HUES6 (cell line): ENCODE results near the gene FBXL13.
"Not testable (repeated sequence)": the region's sequence is repeated elsewhere in the genome, so short reads cannot be mapped to it uniquely, and the experiment has no call there.

Experiments
- H3K27ac ChIP-seq: 2 replicates; pipeline ENCODE4 v1.7.0; 2013; ENCODE audit warnings: low read depth, mild to moderate bottlenecking, low read length, inconsistent platforms
- H3K27me3 ChIP-seq: 2 replicates; pipeline ENCODE4 v1.6.1; 2013; ENCODE audit warnings: low read length; ENCODE audit not compliant: control insufficient read depth, insufficient read depth
- H3K36me3 ChIP-seq: 2 replicates; pipeline ENCODE4 v1.6.1; 2013; ENCODE audit warnings: low read length; ENCODE audit not compliant: control insufficient read depth, insufficient read depth
- H3K4me1 ChIP-seq: 2 replicates; pipeline ENCODE4 v1.6.1; 2013; ENCODE audit warnings: low read length; ENCODE audit not compliant: control insufficient read depth, insufficient read depth
- H3K4me3 ChIP-seq: 2 replicates; pipeline ENCODE4 v1.5.1; 2013; ENCODE audit warnings: low read depth, low read length
- H3K9ac ChIP-seq: one replicate; pipeline ENCODE4 v1.6.1; 2013; ENCODE audit warnings: mild to moderate bottlenecking, low read length
- H3K9me3 ChIP-seq: 2 replicates; pipeline ENCODE4 v1.6.1; 2013; ENCODE audit warnings: low read depth, low read length; ENCODE audit not compliant: control insufficient read depth, insufficient read depth

FBXL13 gene

GRCh38 chr7:102817616-102818573 lies 256.7 kb downstream of the FBXL13 start:
- no peaks in the 10 kb centered on the region for H3K9me3 ChIP-seq
- no peak overlapping the region for H3K9ac ChIP-seq
- H3K27me3 ChIP-seq, result no peaks in the 10 kb centered on the region
- H3K4me1 ChIP-seq, result peaks cover 6% of the 10 kb centered on the region; the same call in 1 of the 2 replicates
- no peak overlapping the region for H3K27ac ChIP-seq
- no peaks in the 10 kb centered on the region for H3K36me3 ChIP-seq
- H3K4me3 ChIP-seq, result no peak overlapping the region

GRCh38 chr7:102814025-102814471 lies 260.5 kb downstream of the FBXL13 start:
- H3K27ac ChIP-seq, result no peak overlapping the region
- H3K9me3 ChIP-seq, result no peaks in the 10 kb centered on the region
- H3K4me3 ChIP-seq, result no peak overlapping the region
- H3K9ac ChIP-seq, result no peak overlapping the region
- no peaks in the 10 kb centered on the region for H3K27me3 ChIP-seq
- H3K36me3 ChIP-seq, result no peaks in the 10 kb centered on the region
- peaks cover 7% of the 10 kb centered on the region; the same call in 1 of the 2 replicates for H3K4me1 ChIP-seq

GRCh38 chr7:102813191-102814024 lies 261.2 kb downstream of the FBXL13 start:
- Histone ChIP-seq H3K9ac (no peak overlapping the region), H3K4me3 (no peak overlapping the region), H3K9me3 (no peaks in the 10 kb centered on the region), H3K36me3 (peaks cover 6% of the 10 kb centered on the region; the same call in 1 of the 2 replicates), H3K27ac (no peak overlapping the region), H3K4me1 (peaks cover 7% of the 10 kb centered on the region; the same call in 1 of the 2 replicates), H3K27me3 (no peaks in the 10 kb centered on the region)

DNA sequence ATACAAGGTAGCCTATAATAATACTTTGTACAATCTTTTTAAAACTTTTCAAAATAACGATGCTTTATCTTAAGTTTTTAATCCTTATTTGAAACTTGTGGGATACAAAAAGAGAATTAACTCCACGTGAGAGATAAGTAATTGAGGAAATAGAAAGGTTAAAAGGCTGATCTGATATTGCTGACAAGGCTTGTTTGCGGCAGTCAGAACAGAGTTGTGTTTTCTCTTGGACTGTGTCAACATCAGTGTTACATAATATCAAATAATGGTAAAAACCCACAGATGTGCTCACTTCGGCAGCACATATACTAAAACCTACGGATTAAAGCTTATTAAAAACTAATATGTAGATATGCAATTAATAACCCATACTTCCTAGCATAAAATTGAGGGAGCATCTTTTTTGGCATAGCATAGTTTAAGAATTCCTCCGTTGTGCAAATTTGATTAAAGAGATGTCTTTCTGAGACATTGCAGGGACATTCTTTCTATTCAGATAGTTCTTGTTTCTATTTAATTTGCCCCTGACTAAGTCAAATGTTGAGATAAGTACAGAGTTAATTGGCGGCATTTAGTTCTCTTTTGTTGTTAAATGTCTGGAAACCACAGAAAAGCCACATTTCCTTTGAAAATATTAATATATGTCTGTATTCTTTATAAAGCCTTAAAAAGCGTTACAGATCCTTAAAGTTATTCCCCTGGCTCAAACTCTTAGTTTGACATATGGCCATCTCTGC lies 262.5 kb downstream of the FBXL13 start:
- H3K4me1 ChIP-seq, result peaks cover 7% of the 10 kb centered on the region; the same call in 1 of the 2 replicates
- no peak overlapping the region for H3K4me3 ChIP-seq
- peaks cover 9% of the 10 kb centered on the region; the same call in 1 of the 2 replicates for H3K36me3 ChIP-seq
- no peaks in the 10 kb centered on the region for H3K9me3 ChIP-seq
- no peak overlapping the region for H3K27ac ChIP-seq
- no peak overlapping the region for H3K9ac ChIP-seq
- no peaks in the 10 kb centered on the region for H3K27me3 ChIP-seq

DNA sequence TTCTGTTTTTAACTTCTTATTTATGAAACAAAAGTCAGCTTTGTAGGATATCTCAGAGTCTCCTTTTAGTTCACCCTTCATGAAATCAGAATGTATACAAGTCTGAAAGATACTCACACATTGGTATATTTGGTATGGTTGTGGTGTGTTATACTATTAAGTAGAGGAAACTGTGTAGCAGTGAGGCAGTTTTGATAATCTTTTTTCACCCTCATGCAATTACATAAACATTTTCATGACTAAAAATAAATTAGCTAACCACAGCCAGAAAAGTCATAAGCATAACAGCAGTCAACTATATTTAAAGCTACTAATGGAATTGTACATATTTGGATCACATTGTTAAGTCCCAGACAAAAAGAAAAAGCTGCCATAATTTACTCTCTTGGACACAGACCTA lies 263.7 kb downstream of the FBXL13 start:
- Histone ChIP-seq H3K9ac (no peak overlapping the region), H3K36me3 (peaks cover 9% of the 10 kb centered on the region; the same call in 1 of the 2 replicates), H3K9me3 (no peaks in the 10 kb centered on the region), H3K4me1 (peaks cover 7% of the 10 kb centered on the region; the same call in 1 of the 2 replicates), H3K27me3 (no peaks in the 10 kb centered on the region), H3K27ac (no peak overlapping the region), H3K4me3 (no peak overlapping the region)

- Histone ChIP-seq H3K9ac (no peak overlapping the region), H3K36me3 (peaks cover 9% of the 10 kb centered on the region; the same call in 1 of the 2 replicates), H3K4me3 (no peak overlapping the region), H3K27me3 (no peaks in the 10 kb centered on the region), H3K9me3 (peaks cover 4% of the 10 kb centered on the region; the same call in 1 of the 2 replicates), H3K4me1 (no peaks in the 10 kb centered on the region), H3K27ac (no peak overlapping the region)
Observed at GRCh38 chr7:102806613-102807012, 268.0 kb downstream of the FBXL13 start.

- H3K9me3 ChIP-seq, H3K36me3 ChIP-seq, H3K9ac ChIP-seq, H3K27me3 ChIP-seq, H3K4me3 ChIP-seq, H3K4me1 ChIP-seq, H3K27ac ChIP-seq: not testable (repeated sequence)
Observed at GRCh38 chr7:102795987-102796595, 278.5 kb downstream of the FBXL13 start.

GRCh38 chr7:102794567-102794966 lies 280.0 kb downstream of the FBXL13 start:
- H3K36me3 ChIP-seq, H3K27ac ChIP-seq, H3K4me1 ChIP-seq, H3K9ac ChIP-seq, H3K4me3 ChIP-seq, H3K9me3 ChIP-seq, H3K27me3 ChIP-seq: not testable (repeated sequence)

GRCh38 chr7:102791831-102792230 lies 282.8 kb downstream of the FBXL13 start:
- not testable (repeated sequence) for H3K4me1 ChIP-seq, H3K4me3 ChIP-seq, H3K27me3 ChIP-seq, H3K9me3 ChIP-seq, H3K27ac ChIP-seq, H3K9ac ChIP-seq, H3K36me3 ChIP-seq

DNA sequence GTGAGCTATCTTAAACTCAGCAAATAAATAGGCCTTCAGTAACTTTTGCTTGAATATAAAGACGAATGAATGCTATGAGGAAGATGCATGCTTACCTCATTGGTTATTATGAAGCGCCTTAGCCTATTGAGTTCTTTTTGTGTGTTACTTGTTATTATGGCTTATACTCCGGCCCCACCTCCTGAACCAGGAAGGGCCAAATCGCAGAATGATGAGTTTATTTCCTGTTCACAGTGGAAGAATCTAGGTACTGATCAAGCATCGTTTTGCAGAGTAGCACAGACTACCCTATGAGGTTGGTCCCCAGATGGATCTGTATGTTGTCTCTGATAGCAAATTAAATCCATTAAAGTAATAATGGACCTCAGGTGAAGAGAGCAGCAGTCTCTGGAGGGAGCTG lies 283.2 kb downstream of the FBXL13 start:
- H3K4me1 ChIP-seq, H3K27me3 ChIP-seq, H3K27ac ChIP-seq, H3K9ac ChIP-seq, H3K9me3 ChIP-seq, H3K36me3 ChIP-seq, H3K4me3 ChIP-seq: not testable (repeated sequence)
